T47D (cell line): ENCODE data around the gene CD320.
"Not testable (repeated sequence)": the region's sequence is repeated elsewhere in the genome, so short reads cannot be mapped to it uniquely, and the experiment has no call there.

ENCODE experiments used
- DNase-seq, 2 experiments: peaks; one replicate each; pipeline versions ENCODE4 v3.0.0 to v3.0.0-alpha.2; 2011 to 2012; ENCODE audit warnings: low read depth in 1 of 2, low spot score in 1 of 2
- JUND ChIP-seq: IDR thresholded peaks from 2 replicates; pipeline ENCODE4 v1.6.1; 2012; ENCODE audit warnings: low read depth
- in situ Hi-C: cut with HindIII; loops from 2 replicates; pipeline ENCODE4 v1.10.0; 2016; ENCODE audit warnings: low sequenced_read_pairs, low pct_unique_long_range_greater_than_20kb

Gene CD320

DNA sequence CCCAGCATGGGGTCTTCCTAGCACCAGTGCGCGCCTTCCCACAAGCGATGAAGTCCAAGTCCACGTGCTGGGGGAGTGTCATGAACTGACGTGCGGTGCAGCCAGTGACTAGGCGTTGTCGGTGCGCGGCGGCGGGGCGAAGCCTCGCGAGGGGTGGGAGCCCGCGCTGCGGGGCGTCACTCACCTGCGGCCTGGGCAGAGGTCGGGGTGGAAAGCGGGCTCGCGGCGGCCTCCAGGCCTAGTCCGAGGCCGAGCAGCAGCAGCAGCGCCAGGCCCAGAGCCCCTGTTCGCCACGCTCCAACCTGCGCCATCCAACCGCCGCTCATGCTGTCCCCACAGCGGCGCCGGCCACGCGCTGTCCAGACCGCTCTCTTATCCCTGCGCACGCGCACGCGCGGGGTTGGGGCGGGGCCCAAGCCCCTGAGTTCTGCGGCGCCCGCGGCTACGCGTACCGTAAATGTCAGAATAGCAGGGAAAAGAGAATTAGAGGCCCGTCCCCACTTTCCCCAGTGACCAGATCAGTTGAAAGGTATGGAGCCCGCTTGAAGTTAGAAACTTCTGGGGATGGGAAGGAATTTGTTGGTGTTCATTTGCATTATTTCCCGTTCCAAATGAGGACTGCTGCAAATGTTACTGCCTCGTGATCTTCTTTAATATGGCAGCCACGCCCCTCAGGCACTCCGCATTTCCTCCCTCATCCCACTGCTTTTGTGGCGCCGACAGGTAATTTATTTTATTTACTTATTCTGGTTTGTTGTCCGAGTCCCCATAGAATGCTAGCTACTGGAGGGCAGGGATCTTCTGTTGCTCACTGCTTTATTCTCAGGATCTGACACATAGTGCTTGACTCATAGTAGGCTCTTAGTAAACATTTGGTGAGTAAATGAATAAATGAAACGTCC, at the start of gene CD320:
CD320 (minus strand) TSS at position 394 of the 902 bp plus-strand sequence; CDS start at position 326, 68 bp downstream.
- no peak for DNase-seq
- in situ Hi-C loops = no loop called here
- no peak for TF ChIP-seq JUND

DNA sequence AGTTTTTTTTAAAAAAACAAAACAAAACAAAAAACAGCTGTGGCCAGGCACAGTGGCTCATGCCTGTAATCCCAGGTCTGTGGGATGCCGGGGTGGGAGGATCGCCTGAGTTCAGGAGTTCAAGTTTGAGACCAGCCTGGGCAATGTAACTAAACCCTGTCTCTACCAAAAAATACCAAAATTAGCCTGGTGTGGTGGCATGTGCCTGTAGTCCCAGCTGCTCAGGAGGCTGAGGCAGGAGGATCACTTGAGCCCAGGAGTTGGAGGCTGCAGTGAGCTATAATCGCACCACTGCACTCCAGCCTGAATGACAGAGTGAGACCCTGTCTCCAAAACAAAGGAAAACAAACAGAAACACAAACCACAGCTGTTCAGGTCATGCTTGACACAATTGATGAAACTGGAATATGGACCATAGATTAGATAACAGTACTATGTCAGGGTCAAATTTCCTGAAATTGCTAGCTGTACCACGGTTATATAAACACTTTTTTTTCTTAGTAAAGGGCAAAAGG, 48.9 kb upstream of the CD320 start:
- in situ Hi-C loops = no loop called here
- no peak for TF ChIP-seq JUND
- DNase-seq = no peak

DNA sequence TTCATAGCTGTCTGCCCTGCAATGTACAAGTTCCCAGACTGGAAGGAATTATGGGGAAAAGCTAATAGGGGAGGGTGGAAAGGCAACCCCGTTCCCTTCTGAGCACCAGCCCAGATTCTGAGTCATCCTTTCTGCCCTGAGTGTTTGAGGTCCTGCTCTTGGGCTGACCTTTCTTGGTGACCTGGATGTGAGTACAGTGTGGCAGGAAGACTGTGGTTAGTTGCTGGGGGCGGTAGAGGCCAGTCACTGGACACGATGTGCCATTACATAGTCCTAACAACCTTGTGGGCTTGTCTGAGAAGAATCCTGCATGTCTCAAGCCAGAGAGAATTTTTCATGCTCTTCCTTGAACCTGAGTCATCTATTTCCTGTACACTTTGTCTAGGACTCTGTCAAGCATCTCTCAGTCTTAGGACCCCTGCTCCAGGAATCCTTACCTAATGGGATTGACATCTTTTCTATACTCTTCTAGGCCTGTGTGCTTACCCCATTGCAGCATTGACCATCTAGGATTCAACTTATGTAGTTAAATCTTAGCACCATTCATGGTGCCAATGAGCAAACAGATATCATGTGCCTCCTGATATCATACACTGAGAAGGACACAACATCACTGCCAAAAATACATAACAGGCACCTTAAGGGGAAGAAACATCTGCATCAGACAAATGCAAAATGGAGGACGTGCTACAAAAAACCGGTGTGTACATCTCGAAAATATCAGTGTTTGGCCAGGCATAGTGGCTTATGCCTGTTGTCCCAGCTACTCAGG, 47.7 kb upstream of the CD320 start:
- in situ Hi-C loops = no loop called here
- no peak for DNase-seq
- TF ChIP-seq JUND = no peak

DNA sequence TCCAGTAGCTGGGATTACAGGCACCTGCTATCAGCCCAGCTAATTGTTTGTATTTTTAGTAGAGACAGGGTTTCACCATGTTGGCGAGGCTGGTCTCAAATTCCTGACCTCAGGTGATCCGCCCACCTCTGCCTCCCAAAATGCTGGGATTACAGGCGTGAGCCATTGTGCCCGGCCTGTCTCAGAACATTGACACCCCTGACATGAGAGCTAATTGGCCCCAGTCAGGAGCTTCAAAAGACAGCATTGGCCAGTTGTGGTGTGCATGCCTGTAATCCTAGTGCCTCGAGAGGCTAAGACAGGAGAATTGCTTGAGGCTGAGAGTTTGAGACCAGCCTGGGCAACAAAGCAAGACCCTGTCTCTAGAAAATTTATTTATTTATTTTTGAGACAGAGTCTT, 44.7 kb upstream of the CD320 start:
- in situ Hi-C loops = not testable (repeated sequence)

DNA sequence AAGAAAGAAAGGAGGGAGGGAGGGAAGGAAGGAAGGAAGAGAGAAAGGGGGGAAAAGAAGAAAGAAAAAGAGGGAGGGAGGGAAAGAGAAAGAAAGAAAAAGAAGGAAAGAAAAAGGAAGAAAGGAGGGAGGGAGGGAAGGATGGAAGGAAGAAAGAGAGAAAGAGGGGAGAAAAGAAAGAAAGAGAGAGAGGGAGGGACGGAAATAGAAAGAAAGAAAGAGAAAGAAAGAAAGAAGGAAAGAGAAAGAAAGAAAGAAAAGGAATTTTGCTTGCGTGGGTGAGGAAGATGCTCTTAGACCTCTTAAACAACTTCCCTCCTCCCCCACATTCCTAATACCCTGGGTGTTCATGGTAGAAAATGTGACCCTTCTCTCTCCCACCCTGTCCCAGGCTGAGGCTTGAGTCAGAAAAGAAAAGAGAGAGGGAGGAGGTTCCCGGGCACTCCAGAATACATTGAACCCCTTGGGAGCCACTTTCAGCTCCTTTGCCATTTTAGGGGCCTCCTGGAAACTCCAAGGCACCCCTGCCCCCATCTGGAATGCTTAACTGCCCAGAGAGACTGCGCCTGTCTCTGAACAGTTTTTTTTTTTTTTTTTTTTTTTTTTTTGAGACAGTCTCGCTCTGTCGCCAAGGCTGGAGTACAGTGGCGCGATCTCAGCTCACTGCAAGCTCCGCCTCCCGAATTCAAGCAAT, 44.1 kb upstream of the CD320 start:
- in situ Hi-C loops = no loop called here
- no peak for DNase-seq
- TF ChIP-seq JUND = no peak

More for the DNA sequence above, 44.7 kb upstream of the CD320 start:
- DNase-seq = not testable (repeated sequence)

DNA sequence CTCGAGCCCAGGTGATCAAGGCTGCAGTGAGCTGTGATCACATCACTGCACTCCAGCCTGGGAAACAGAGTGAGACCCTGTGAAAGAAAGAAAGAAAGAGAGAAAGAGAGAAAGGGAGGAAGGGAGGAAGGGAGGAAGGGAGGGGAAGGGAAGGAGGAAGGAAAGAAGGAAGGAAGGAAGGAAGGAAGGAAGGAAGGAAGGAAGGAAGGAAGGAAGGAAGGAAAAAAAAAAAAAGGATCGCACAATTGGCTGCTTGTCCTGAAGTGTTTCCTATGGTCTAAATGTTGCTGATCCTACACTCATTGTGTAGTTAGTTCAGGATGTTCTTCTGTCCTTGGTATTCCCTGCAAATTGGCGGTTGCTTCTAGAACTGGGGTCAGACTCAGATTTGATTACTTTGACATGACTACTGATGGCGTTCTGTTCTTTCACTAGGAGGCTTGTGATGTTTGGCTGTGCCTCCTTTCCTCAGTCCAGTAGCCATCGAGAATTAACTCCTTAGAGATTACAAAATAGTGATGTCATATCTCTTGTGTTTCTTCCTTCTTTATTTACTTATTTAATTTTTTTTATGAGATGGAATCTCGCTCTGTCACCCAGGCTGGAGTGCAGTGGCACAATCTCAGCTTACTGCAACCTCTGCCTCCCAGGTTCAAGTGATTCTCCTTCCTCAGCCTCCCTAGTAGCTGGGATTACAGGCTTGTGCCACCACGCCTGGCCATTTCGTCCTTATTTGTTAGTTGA, 41.6 kb upstream of the CD320 start:
- in situ Hi-C loops, DNase-seq: not testable (repeated sequence)

DNA sequence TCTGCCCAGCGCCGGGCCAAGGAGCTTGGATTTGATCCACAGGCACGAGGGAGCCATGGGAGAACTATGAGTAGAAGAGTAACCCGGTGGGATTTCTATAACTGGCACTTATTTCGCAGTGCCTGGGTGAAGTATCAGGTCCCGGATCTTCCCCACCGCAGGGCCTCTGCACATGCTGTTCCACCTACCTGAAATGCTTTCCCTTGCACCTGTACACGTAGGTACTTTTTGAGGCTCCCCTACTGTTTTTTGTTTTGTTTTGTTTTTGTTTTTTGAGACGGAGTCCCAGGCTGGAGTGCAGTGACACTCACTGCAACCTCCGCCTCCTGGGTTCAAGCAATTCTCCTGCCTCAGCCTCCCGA, 35.3 kb upstream of the CD320 start:
- no peak for TF ChIP-seq JUND
- no peak for DNase-seq
- in situ Hi-C loops = no loop called here

DNA sequence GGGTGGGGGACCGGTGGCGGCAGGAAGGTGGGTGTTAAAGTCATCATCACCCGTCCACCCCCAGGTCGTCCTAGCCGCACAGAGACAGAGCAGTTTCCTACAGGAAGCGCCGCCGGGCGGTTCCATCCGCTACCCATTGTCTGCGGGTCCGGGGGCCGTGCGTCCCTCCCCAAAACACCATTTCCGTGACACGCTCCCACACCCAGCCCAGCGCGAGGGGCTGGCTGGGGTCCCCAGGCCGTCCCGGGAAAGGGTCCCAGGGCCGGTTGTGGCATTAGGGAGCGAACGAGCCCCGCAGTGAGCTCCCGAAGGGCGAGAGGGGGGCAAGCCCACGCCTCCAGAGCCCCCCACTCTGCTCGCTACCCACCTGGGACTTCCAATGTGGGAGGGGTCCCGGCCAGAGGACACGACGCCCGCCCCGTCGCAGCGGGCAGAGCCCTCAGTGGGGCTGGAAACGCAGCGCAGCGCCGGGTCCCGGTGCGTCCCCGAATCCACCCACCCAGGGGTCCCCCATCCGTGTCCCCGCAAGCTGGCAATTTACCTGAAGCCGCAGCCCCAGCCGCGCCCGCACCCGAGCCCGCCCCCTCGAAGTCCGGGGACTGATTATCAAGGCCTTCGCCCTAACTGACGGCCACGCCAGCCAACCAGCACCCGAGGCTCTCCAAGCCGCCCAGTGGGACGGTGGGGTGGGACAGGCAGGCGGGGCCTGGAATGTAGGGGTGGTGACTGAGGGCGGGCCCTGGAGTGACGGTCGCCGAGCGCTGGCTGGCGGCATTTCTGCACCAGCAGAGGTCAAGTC, 34.7 kb upstream of the CD320 start, which contains the start of gene KANK3:
KANK3 (minus strand) TSS at position 579 of the 799 bp plus-strand sequence. CDS start 5,434 bp downstream, outside the sequence.
- DNase-seq = peak; percentile 94 to 96
- no peak for TF ChIP-seq JUND
- in situ Hi-C loops = no loop called here

DNA sequence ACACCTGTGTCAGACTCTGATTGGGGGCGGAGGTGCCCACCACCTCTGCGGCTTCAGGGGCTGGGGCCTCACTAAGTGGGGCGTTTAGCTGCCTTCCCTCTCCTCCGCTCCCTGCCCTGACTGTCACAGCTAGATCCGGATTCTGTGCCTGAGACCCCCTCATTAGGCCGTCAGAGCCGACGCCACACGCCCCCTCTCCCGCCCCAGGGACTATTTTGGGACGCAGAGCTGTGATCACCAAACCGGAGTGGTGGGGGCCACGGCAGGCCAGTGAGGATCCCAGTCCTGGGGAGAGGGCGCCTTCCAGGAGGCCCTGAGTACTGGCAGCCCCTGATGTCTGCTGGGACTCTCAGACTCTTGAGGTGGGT, 34.1 kb upstream of the CD320 start:
- no peak for DNase-seq
- TF ChIP-seq JUND = no peak
- in situ Hi-C loops = no loop called here

DNA sequence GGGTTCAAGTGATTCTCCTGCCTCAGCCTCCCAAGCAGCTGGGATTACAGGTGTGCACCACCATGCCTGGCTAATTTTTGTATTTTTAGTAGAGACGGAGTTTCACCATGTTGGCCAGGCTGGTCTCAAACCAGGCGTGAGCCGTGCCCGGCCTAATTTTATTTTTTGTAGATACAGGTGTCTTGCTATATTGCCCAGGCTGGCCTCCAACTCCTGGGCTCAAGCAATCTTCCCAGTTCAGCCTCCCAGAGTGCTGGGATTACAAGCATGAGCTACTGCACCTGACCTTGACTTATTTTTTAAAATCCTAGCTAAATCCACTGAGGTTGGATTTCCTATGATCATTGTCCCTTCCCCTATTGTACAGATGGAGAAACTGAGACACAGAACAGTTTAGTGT, 33.3 kb upstream of the CD320 start:
- DNase-seq, in situ Hi-C loops: not testable (repeated sequence)

DNA sequence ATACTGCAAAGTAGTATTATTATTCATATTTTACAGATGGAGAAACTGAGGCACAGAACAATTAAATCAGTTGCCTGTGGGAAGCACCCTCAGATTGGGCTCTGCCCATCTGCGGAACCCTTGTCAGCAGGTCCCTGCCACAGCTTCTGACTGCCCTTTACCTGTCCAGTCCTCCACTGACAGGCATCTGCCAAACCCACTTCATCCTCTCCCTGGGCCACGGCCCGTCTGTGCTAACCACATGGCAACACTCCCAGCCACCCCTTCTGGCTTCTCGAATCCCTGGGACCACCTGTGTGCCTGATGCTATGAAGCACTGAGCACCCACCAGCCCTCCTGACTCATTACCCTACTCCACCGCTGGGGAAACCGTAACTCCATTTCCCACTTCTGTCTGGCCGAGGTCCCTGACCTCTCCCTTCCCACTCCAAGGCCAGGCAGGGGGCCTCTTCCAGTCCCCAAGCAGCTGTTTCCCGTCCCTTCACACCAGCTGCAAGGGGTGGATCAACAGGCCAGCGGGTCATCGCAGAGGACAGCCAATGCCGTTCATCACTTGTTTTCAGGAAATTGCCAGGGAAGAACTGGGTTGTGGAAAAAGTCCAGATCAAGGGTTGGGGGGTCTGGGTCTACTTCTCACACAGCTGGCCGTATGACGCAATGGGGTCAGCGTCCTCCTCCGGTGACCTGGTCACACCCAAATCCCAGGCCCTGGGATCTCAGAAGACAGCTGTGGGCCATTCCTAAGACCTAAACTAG, 32.4 kb upstream of the CD320 start:
- no peak for TF ChIP-seq JUND
- in situ Hi-C loops = no loop called here
- no peak for DNase-seq
